WTC11 (cell line): Measurements from ENCODE around the gene SLC2A4RG. TPM values are rescaled to one million over a fixed set of nuclear protein-coding genes. Genes with fewer than 3 reads are reported as not detected.

ENCODE experiments used
- CDX4 ChIP-seq: fragments of 250-450 bp; sonication (Bioruptor Pico); IDR thresholded peaks from 2 replicates; pipeline ENCODE4 v1.9.0; 2021; ENCODE audit warnings: moderate library complexity, mild to moderate bottlenecking, inconsistent platforms, borderline replicate concordance
- CTCF ChIP-seq: fragments of 200-600 bp; IDR thresholded peaks from 2 replicates; pipeline ENCODE4 v1.8.0; 2022; ENCODE audit warnings: antibody characterized with exemption
- E2F1 ChIP-seq: sonication (generic); formaldehyde crosslinking; IDR thresholded peaks from 2 replicates; pipeline ENCODE4 v1.8.0; 2022; ENCODE audit warnings: mild to moderate bottlenecking, missing genetic modification reagents
- GRHL2 ChIP-seq: fragments of 250-450 bp; sonication (Bioruptor Pico); IDR thresholded peaks from 2 replicates; pipeline ENCODE4 v1.8.0; 2022; ENCODE audit warnings: mild to moderate bottlenecking, moderate library complexity; ENCODE audit not compliant: insufficient replicate concordance, severe bottlenecking
- JAZF1 ChIP-seq: fragments of 250-450 bp; sonication (Bioruptor Pico); IDR thresholded peaks from 2 replicates; pipeline ENCODE4 v1.9.0; 2021; ENCODE audit warnings: moderate library complexity, mild to moderate bottlenecking, inconsistent platforms
- JUN ChIP-seq: sonication (generic); formaldehyde crosslinking; IDR thresholded peaks from 2 replicates; pipeline ENCODE4 v1.8.0; 2023; ENCODE audit warnings: mild to moderate bottlenecking, missing genetic modification reagents
- PRDM15 ChIP-seq: sonication (generic); formaldehyde crosslinking; IDR thresholded peaks from 2 replicates; pipeline ENCODE4 v1.8.0; 2022; ENCODE audit warnings: missing genetic modification reagents
- STAT6 ChIP-seq: sonication (generic); formaldehyde crosslinking; conservative IDR thresholded peaks from 2 replicates; pipeline ENCODE4 v1.8.1; 2023; ENCODE audit warnings: mild to moderate bottlenecking, low read depth, missing genetic modification reagents, moderate library complexity
- TCF7 ChIP-seq: sonication (generic); formaldehyde crosslinking; IDR thresholded peaks from 2 replicates; pipeline ENCODE4 v1.8.0; 2022; ENCODE audit warnings: mild to moderate bottlenecking, low read depth, missing genetic modification reagents, moderate library complexity
- USF2 ChIP-seq: sonication (generic); formaldehyde crosslinking; IDR thresholded peaks from 2 replicates; pipeline ENCODE4 v1.8.1; 2023; ENCODE audit warnings: mild to moderate bottlenecking, missing genetic modification reagents, moderate library complexity
- ZNF121 ChIP-seq: sonication (generic); formaldehyde crosslinking; IDR thresholded peaks from 2 replicates; pipeline ENCODE4 v1.8.0; 2023; ENCODE audit warnings: missing genetic modification reagents
- ZNF263 ChIP-seq: sonication (generic); formaldehyde crosslinking; IDR thresholded peaks from 2 replicates; pipeline ENCODE4 v1.8.1; 2022; ENCODE audit warnings: low read depth, mild to moderate bottlenecking, moderate library complexity, missing genetic modification reagents
- ZNF281 ChIP-seq: sonication (generic); formaldehyde crosslinking; IDR thresholded peaks from 2 replicates; pipeline ENCODE4 v1.8.0; 2023; ENCODE audit warnings: mild to moderate bottlenecking, missing genetic modification reagents
- ZNF416 ChIP-seq: fragments of 250-450 bp; sonication (Bioruptor Pico); IDR thresholded peaks from 2 replicates; pipeline ENCODE4 v1.9.0; 2021; ENCODE audit warnings: mild to moderate bottlenecking, inconsistent platforms
- ZNF512 ChIP-seq: sonication (generic); formaldehyde crosslinking; IDR thresholded peaks from 2 replicates; pipeline ENCODE4 v1.8.1; 2022; ENCODE audit warnings: missing genetic modification reagents, borderline replicate concordance
- ZNF532 ChIP-seq: fragments of 250-450 bp; sonication (Bioruptor Pico); IDR thresholded peaks from 2 replicates; pipeline ENCODE4 v1.9.0; 2021; ENCODE audit warnings: mild to moderate bottlenecking, borderline replicate concordance
- total RNA-seq: library from RNA; stranded (reverse); gene quantifications from 3 replicates; pipeline ENCODE4 v1.2.3, GENCODE V29; 2021

The SLC2A4RG gene
- total RNA-seq, 1 experiment from 2014 or later = 43.3 TPM

- no peak for TF ChIP-seq PRDM15
- 0 out of 2 replicates have a peak, but pooled peaks have one; percentile 34 for TF ChIP-seq JUN (CRISPR knock-in tag)
- TF ChIP-seq ZNF532 (CRISPR knock-in tag) = no peak
- 0 out of 2 replicates have a peak, but pooled peaks have one; percentile 42 for TF ChIP-seq ZNF263 (CRISPR knock-in tag)
- TF ChIP-seq ZNF121 (CRISPR knock-in tag) = no peak
- TF ChIP-seq ZNF281 (CRISPR knock-in tag) = no peak
- TF ChIP-seq ZNF416 = no peak
- no peak for TF ChIP-seq JAZF1 (CRISPR knock-in tag)
- no peak for TF ChIP-seq CTCF
- 0 out of 2 replicates have a peak, but pooled peaks have one; percentile 19 for TF ChIP-seq E2F1
- TF ChIP-seq STAT6 = peak; percentile 90; the same call in 1 of the 2 replicates
- no peak for TF ChIP-seq ZNF512 (CRISPR knock-in tag)
- peak; percentile 70 for TF ChIP-seq USF2
- TF ChIP-seq GRHL2 (CRISPR knock-in tag) = no peak
- TF ChIP-seq TCF7 (CRISPR knock-in tag) = no peak
- TF ChIP-seq CDX4 (CRISPR knock-in tag) = no peak
These were observed 31.8 kb upstream of the SLC2A4RG start, which contains the start of the genes ARFRP1 and ZGPAT (continued) for GRCh38 chr20:63707558-63708300.
